ENCODE results near the gene MUC13.
"Not testable (repeated sequence)": the region's sequence is repeated elsewhere in the genome, so short reads cannot be mapped to it uniquely, and the experiment has no call there.

The MUC13 gene

GRCh38 chr3:124960698-124961097 is 26.1 kb upstream of the MUC13 start:
- no peak overlapping the region for H3K4me3 ChIP-seq (ENCODE audit: low read depth, low read length)
- H3K27ac ChIP-seq, result no peak overlapping the region
- no peak for TF ChIP-seq CTCF (IDR thresholded peaks at IDR 0.05; ENCODE audit: low read depth, low read length, missing control alignments)
- H3K27me3 ChIP-seq (replicated peaks), result no peaks in the 10 kb centered on the region
- H3K36me3 ChIP-seq (replicated peaks), result no peaks in the 10 kb centered on the region
- in situ Hi-C loops (cut with HindIII; ENCODE audit: low pct_ligation_motif_present, low sequenced_read_pairs), result no loop called here
- DNase-seq, result no peak

- in situ Hi-C loops (cut with HindIII; ENCODE audit: low pct_ligation_motif_present, low sequenced_read_pairs), result no loop called here
- H3K27ac ChIP-seq, result no peak overlapping the region
Observed at GRCh38 chr3:124960105-124960504, 25.6 kb upstream of the MUC13 start.

GRCh38 chr3:124957951-124958350 is 23.4 kb upstream of the MUC13 start:
- H3K4me3 ChIP-seq (ENCODE audit: low read depth, low read length); H3K36me3 ChIP-seq (replicated peaks); in situ Hi-C loops (cut with HindIII; ENCODE audit: low pct_ligation_motif_present, low sequenced_read_pairs); H3K27ac ChIP-seq; DNase-seq; H3K27me3 ChIP-seq (replicated peaks): not testable (repeated sequence)

More at GRCh38 chr3:124960105-124960504, 25.6 kb upstream of the MUC13 start:
- no peak for DNase-seq
- no peak overlapping the region for H3K4me3 ChIP-seq (ENCODE audit: low read depth, low read length)
- H3K36me3 ChIP-seq (replicated peaks), result no peaks in the 10 kb centered on the region
- no peak for TF ChIP-seq CTCF (IDR thresholded peaks at IDR 0.05; ENCODE audit: low read depth, low read length, missing control alignments)
- no peaks in the 10 kb centered on the region for H3K27me3 ChIP-seq (replicated peaks)

GRCh38 chr3:124952282-124952855 is 17.8 kb upstream of the MUC13 start:
- no peak overlapping the region for H3K4me3 ChIP-seq (ENCODE audit: low read depth, low read length)
- H3K27ac ChIP-seq, result no peak overlapping the region
- H3K36me3 ChIP-seq (replicated peaks), result no peaks in the 10 kb centered on the region
- TF ChIP-seq CTCF (IDR thresholded peaks at IDR 0.05; ENCODE audit: low read depth, low read length, missing control alignments), result no peak
- in situ Hi-C loops (cut with HindIII; ENCODE audit: low pct_ligation_motif_present, low sequenced_read_pairs), result no loop called here
- no peaks in the 10 kb centered on the region for H3K27me3 ChIP-seq (replicated peaks)
- no peak for DNase-seq

GRCh38 chr3:124951511-124952281 is 17.1 kb upstream of the MUC13 start:
- peak; percentile 47 for DNase-seq
- in situ Hi-C loops (cut with HindIII; ENCODE audit: low pct_ligation_motif_present, low sequenced_read_pairs), result no loop called here
- Histone ChIP-seq H3K27me3 (replicated peaks) (no peaks in the 10 kb centered on the region), H3K4me3 (ENCODE audit: low read depth, low read length) (no peak overlapping the region), H3K27ac (peak overlapping the region; percentile 8), H3K36me3 (replicated peaks) (no peaks in the 10 kb centered on the region)
- no peak for TF ChIP-seq CTCF (IDR thresholded peaks at IDR 0.05; ENCODE audit: low read depth, low read length, missing control alignments)

- TF ChIP-seq CTCF (IDR thresholded peaks at IDR 0.05; ENCODE audit: low read depth, low read length, missing control alignments), result no peak
- H3K27ac ChIP-seq, result no peak overlapping the region
- in situ Hi-C loops (cut with HindIII; ENCODE audit: low pct_ligation_motif_present, low sequenced_read_pairs), result no loop called here
Observed at GRCh38 chr3:124950026-124950425, 15.5 kb upstream of the MUC13 start.

More at GRCh38 chr3:124950026-124950425, 15.5 kb upstream of the MUC13 start:
- no peaks in the 10 kb centered on the region for H3K27me3 ChIP-seq (replicated peaks)
- no peak for DNase-seq
- H3K4me3 ChIP-seq (ENCODE audit: low read depth, low read length), result no peak overlapping the region
- no peaks in the 10 kb centered on the region for H3K36me3 ChIP-seq (replicated peaks)
